ENCODE measurements around the gene SLCO4A1.

SLCO4A1 gene

DNA sequence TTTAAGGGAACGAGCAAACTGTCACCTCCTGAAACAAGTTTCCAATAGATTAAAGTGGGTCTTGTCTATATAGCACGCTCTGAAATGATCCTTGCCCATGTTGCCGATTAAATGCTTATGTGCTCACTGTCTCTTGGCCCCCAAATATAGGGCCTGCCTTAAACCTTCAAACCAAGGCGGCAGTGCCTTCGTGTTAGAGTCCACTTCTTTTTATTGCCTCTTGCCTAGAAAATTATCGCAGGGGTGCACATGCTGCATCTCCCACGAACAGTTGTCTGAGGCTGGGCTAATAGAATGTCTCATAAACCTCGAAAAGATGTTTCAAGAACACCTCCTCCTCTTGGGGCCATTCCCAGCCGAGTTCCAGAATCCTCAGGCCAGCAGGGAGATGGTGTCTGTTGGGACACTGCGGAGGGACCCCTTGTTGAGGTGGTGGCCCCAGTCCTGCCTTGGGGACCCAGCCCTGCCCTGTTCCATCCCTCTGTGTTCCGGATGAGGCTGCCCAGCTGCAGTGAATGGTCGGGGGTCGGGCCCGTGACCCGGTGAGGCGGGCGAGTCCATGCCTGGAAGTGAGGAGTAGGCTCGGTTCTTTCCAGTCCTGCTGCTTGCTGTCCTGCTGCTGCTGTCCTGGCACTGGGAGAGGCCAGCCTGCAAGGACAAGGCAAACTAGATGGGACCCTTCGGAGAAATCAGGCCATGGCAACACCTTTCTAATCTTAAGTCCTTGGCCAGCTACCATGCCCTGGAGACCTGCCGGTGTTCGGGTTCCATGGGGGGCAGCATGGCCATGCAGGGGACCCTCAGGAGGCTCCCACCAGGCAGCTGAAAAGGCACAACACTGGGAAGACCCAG, 34.7 kb upstream of the SLCO4A1 start:
- DNase-seq (ENCODE audit: low read depth): no peak

DNA sequence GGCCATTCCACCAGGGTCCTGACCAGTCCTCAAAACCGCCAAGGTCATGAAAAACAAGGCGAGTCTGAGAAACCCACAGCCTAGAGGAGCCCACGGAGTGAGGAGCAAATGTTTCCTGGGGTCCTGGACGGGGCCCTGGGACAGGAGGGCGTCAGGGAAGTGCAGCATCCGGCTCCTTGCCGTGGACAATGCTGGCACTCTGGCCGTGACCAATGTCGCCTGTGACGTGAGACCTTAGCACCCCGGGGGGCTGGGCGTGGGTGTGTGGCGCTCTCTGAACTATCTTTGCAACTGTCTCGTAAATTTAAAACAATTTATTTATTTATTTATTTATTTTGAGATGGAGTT, 34.1 kb upstream of the SLCO4A1 start:
- no peak for DNase-seq (ENCODE audit: low read depth)

DNA sequence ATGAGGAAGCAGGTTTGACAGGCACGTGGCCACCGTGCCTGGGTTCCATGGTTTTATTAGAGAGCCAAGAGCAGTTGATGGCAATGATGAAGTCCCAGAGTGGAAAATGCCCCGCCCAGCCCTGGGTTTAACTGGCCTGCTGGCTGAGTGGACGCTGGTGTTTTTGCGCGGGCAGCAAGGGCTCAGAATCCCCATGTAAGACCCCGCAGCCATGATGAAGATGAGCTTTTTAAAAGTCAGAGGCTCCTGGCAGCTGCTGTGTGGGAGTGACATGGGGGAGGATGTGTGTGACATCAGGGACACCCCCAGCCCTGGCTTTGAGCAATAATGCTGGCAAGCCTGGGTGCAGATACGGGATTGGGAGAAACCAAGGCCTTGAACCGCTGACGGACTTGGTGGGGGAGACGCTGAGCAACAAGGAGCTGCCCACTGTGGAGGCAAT, 33.0 kb upstream of the SLCO4A1 start:
- DNase-seq (ENCODE audit: low read depth): no peak

DNA sequence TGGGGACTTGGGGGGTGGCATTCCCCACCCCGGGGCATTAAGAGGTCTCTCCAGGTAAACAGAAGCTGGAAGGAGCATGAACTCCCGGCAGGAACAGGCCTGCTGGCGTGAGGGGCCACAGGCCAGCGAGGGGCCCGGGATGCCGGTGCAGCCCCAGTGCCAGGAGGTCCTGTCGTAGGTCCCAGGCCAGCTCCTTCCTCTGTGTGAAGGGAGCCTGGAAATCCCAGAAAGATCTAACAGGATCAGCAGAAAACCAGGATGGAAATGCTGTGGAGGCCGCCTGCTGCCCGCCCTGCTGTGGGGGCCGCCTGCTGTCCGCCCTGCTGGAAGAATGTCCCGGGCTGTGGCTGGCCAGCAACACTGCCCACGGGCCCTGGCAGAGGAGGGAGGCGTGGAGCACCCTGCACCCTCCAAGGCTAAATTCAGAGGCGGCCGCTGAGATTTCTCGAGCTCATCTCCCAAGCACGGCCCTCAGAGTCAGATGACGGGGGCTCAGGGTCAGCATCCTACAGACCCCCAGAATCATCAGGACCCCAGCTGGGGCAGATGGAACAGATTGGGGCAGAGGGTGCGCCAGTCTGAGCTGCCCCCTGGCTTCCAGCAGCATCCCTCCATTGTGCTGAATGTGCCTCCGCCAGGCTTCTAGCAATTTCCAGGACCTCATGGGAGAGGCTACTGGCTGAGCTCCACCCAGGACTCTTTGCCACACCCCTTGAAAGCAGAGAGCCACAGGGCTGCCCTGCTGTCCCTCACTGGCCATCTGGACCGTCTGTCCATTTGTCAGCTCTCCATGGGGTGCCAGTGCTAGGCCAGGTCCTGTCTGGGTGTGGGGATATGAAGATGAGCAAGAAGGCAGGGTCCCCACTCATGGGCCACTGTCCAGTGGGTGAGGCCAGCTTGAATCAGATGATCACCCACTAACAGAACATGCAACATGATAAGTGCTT, 32.2 kb upstream of the SLCO4A1 start:
- no peak for DNase-seq (ENCODE audit: low read depth)

DNA sequence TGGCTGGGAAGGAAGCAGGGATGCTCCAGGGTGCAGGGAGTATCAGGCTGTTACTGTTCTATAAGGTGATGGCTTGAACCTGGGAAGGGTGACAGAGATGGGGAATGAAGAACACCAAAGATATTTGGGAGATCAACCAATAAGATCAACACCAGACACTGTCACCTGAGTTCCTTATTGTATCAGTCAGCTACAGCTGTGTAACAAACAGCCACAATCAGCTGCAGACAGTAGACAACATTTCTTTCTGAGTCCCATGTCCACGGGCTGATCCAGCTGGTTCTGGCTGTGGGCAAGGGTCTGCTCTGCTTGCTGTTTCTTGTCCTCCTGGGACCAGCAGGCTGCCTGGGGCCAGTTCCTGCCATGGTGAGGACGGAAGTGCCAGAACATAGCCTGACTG, 31.3 kb upstream of the SLCO4A1 start:
- DNase-seq (ENCODE audit: low read depth): no peak

DNA sequence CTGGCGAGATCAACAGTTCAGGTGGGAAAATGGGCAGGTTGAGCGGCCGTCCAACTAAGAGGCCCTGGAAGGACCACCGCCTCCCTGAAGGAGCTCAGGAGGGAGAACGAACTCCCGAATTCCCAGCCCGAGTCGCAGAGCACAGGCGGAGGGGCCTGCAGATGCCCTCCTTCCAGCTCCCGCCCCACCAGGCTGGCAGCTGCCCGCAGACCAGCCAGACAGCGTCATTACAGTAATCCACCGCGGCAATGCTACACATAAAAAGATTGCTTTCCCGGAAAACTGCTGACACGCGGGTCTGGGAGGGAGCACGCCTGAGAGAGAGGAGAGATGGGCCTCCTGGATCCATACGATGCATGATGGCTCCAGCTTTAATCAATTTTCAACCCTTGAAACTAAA, 30.5 kb upstream of the SLCO4A1 start:
- DNase-seq (ENCODE audit: low read depth): no peak

DNA sequence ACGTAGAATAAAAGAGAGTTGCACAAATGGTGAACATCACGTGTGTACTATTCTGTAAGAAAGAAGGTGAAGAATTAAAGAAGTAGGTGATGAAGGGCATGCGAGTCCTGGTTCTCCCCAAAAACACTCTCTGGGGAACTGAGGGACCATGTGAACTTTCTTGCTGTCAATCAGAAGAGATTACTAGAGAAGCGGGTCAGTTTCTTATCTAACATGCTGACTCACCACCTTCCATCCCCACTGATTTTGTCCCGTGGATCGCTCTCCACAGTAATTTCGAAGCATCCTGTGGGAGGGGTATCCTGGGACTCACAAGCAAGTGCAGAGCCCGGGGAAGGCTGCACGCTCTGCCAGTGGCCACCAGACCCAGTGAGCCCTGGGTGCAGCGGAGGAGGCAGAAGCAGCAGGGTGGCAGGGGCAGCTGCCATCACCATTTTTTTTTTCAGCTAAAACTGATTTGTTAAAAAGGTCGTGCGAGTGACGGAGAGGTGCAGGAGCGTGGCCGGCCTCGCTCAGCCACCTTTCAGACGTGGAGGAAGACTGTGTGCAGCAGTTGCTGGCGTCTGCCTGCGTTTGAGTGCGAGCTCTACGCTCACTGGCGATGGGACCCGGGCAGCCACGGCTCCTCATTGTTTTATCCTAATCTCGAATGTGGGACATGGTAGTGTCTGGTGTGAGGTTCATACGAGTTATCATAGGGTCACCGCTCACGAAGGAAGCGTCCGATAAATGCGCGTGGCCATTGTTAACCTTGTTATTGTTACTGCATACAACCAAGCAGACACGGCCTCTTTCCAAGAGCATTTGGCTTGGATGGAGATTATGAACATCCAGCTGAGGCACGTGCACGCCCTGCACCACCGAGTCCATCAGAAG, 28.0 kb upstream of the SLCO4A1 start:
- DNase-seq (ENCODE audit: low read depth): no peak

DNA sequence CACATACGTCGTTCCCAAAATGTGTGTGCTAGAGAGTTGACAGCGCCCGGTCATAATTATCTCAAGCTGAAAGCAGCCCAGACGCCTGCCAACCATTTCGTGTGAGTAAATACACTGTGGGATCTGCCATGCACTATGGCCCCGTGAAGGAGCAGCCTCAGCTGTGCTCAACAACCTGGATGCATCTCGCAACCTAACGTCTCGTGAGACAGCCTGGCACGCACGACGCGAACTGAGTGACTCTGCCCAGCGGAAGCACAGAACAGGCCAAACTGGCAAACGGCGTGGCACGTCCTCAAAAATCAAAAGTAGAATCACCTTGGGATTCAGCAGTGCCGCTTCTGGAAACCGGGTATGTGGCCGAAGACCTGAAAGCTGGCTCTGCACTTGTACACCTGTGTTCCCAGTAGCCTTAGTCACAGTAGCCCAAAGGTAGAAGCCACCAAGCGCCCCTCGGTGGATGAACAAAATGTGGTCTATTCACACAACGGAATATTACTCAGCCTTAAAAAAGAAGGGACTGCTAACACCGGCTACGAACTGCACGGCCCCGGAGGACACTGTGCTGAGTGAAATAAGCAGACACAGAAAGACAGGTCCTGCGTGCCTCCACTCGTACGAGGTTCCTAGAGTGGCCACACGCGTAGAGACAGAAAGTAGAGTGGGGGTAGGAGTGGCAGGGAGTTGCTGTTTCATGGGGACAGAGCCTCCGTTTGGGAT, 27.2 kb upstream of the SLCO4A1 start:
- no peak for DNase-seq (ENCODE audit: low read depth)

DNA sequence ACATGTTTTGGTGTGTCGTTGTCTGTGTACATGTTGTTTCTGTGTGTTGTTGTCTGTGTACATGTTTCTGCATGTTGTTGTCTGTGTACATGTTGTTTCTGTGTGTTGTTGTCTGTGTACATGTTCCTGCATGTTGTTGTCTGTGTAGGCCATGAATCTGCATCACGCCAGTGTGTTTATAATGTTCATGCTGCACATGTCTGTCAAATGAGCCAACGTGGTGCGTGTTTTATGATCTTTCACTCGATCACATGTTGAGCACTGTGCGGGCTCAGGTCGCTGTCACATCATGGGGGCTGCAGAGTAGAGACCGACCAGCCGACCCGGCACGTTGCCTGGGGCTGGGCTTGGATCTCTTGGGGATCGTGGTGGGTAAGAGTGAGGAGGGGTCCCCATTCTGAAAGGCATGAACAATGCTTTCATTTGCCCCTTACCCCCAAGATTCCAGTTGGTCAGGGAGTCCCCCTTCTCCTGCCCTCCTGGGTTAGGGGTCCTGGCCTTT, 26.5 kb upstream of the SLCO4A1 start:
- no peak for DNase-seq (ENCODE audit: low read depth)

DNA sequence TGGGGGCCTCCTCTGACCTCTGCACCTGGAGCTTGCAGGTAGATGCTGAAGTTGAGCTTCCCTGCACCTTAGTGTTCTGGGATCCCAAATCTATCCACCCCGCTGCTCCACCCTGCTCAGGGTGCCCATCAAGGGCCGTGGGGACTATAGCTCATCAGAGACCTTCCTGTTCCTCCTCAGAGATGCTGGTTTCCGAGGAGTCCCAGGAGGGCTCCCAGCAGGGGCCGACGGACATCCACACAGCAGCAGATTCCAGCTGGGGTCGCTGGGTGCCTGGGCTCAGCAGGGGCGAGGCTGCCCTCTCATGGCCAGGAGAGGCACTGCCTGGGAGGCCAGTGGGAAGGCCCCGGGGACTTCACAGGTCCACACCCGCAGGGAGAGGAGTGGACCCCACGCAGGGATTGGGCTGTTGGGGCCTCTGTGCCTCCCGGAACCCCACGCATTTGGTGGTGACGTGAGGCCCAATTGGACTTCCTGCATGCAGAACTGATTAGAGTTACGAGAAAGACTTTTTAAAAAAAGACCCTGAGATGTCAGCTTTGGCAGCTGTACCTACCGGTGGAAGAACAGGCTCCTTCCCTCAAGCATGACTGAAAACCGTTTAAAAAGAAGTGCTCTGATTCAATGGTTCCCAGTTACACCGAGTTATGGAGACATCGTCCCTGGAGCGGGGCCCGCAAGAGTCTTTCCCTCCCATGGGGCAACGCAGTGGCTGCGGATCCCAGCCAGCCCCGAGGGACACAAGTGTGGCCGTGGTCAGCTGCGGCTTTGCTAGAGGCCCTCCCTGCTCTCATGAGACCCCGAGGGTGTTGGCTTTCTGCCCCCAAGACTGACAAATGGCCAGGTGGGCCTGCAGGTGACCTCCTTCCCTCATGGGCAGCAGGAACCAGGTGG, 25.3 kb upstream of the SLCO4A1 start:
- no peak for DNase-seq (ENCODE audit: low read depth)

DNA sequence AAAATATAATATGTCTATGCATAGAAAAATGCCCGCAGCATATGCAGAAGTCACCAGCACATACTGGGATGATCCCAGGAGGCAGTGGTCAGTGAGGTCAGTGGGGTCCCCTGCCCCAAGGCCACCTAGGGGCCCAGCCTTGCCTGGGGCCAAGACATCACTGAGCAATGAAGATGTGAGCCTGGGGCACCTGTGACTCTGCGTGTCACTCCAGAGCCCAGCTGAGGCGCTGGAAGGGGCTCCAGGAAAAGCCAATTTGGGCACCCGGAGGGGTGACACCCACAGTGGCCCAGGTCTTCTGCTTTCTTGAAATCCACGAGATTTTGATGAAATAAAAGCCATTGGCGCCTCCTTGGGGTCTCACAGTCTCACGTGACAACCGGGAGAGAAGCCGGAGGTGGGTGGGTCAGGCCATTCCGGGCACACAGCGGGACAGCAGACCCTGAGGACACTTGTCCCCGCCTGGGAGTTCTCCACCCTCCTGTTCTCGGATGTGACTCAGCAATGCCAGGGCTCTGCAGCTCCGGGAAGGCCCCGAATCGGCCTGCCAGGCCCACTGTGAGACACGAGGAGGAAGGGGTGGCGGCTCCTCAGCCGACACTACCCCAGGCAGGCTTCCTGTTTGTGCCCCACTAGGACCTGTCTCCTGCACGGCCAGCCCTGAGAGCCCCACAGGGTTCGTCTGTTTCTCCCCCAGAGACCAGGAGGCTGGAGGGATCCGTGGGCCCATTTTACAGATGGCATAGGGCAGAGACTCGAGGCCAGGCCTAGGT, 24.4 kb upstream of the SLCO4A1 start:
- DNase-seq (ENCODE audit: low read depth): no peak

DNA sequence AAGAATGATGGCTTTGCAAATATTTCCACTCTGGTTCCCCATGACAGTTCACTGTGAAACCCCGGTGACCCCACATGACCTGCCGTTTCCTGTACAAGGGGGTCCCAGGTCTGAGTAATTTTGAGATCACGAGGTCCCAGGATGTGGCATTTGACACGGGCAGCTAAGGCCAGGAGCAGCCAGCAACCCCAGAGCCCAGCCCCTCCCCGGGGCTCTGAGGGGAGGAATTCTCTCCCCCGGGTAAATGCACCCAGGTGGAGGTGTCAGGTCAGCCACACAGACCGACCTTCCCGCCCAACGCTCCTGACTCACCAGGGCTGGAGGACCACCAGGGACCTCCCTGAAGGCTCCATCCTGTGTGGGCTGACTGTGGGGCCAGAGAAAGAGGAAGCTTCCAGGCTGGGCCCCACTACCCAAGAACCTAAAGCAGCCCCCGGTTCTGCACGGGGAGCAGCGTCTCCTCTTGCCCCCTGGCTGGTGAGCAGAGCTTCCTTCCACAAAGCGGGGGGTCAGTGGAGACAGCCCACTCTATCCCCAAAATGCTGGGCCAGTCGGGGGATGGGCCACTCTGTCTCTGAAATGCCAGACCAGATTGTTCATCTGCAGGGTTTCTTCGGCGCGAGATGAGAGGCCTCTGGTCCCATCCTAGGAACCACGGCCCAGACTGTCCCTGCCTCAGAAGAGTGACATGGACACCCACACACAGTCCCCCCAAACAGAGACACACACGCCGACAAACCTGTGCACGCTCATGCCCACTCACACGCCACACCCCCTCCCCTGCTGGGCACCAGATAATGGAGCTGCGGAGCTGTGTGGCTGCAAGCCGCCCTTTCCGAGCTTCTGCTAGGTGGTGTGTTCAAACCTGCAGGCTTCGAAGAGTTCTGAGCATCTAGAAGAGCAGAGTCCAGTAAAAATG, 23.4 kb upstream of the SLCO4A1 start:
- no peak for DNase-seq (ENCODE audit: low read depth)

DNA sequence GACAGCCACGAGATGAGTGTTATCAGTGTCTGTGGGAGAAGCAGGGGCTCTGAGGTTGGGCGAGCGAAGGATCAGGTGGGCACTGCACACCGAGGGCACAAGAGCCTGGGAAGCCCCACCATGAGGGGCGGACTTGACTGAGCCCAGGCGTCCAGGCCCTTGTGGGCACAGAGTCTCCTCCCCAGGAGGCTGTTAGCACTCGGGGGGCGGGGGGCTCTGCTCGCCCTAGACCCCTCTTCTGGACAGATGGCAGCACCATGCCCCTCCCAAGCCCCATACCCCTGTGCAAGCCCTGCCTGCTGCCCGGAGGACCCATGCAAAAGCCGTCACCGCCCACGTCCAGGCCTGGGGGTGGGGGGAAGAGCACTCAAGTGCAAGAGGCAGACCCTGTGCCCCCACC, 21.7 kb upstream of the SLCO4A1 start:
- no peak for DNase-seq (ENCODE audit: low read depth)

DNA sequence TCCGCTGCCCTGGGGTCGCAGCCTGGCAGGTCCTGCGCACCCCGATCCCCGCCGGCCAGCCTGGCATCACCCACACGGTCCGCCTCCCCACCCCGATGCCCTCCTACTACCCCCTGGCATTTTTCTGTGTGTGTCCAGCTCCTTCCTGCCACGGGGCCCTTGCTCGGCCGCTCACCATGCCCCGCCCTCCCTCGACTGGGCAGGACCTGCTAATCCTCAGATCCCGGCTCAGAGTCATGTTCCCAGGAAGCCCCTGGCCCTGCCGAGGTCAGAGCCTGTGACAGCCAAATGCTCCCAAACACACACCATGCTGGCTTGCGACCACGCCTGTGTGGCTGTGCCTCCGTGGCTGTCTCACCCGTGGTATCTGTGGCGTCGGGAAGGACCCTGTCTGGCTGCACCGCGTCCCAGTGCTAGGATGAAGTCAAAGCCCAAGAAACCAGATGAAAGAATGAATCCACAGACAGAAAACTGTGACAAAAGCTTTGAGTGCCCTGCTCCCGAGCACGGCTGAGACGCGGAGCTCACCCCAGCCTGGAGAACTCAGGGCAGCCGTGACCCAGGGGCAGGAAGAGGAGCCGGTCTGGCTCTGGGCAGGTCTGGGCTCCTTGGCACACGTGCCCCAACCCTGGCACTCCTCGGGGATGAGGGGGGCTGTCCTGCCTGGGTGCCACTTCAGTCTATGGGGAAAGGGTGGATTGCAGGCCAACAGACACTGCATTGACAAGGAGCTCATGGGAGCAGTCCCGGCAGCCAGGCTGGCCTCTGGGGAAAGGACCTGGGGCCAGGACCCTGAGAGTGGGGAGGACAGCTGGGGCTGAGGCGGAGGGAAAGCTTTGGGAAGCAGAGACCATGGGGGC, 20.8 kb upstream of the SLCO4A1 start:
- no peak for DNase-seq (ENCODE audit: low read depth)

DNA sequence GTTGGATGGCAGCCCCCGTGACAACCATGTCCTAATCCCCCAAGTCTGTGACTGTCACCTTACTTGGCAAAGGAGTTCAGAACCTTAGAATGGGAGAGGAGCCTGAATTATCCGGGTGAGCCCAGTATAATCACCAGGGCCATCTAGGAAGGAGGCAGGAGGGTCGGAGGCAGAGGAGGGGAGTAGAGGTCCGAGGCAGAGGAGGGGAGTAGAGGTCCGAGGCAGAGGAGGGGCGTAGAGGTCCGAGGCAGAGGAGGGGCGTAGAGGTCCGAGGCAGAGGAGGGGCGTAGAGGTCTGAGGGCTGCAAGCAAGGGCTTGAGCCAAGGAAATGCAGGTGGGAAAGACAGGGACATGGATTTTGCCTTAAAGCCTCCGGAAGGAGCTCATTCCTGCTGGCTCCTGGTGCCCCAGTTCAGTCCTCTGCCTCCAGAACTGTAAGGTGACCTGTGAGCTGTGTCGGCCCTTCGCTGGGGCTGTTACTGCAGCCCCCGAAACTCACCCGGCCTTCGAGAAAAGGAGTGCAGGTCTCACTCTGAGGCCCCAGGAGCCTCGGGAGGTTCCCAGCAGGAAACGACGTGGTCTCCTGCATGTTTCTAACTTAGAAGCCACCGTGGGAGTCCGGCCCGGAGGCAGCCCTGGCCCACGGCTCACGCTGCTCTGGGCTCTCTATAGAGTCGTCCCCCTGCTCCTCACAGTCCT, 20.0 kb upstream of the SLCO4A1 start:
- no peak for DNase-seq (ENCODE audit: low read depth)

DNA sequence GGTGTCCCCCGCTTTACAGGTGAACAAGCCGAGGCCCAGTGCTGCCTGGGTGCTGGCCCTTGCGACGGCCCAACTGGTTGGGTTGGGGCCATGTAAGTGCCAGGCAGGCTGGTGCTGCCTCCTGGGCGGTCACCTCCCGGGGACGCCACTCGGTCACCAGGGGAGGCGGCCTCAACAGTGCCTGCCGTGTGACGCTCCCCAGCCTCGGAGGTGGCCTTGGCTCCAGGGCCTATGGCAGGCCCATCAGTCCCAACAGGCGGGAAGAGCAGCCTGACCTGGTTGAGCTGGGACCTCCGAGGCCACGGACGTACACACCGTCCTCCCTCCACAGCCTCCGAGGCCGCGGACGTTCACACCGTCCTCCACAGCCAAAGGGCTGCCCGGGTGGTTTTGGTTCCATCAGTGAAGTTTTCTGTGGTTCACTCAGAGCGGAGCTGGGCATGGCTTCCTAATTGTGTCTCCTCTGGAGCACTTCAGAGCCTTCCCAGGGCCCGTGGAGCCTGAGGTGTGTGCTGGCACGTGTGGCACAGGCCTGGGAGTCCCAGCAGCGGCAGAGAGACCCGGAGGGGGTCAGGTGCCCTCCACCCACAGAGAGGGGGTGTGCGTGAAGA, 19.3 kb upstream of the SLCO4A1 start:
- no peak for DNase-seq (ENCODE audit: low read depth)
